Ovary (tissue), 3 donors: ENCODE measurements around the gene ATP5F1A.

ENCODE experiments used
- CTCF ChIP-seq, 3 donors: fragments of 450-650 bp in 2 of 3; fragments of 200-600 bp in 1 of 3; IDR thresholded peaks; one replicate each; pipeline versions ENCODE4 v1.5.1 to v1.8.0; 2016 to 2022; ENCODE audit warnings: antibody characterized with exemption in 3 of 3, mild to moderate bottlenecking in 1 of 3
- EP300 ChIP-seq: sonication (generic); formaldehyde crosslinking; IDR thresholded peaks from one replicate; pipeline ENCODE4 v1.6.1; 2017; ENCODE audit warnings: antibody characterized with exemption
- POLR2A ChIP-seq: fragments of 450-650 bp; IDR thresholded peaks from one replicate; pipeline ENCODE4 v1.6.1; 2017; ENCODE audit warnings: antibody characterized with exemption, mild to moderate bottlenecking, moderate library complexity
- donor health status: DM: no; HTN: no; CAD: no.

GRCh38 chr18:46098616-46098933, 479 bp upstream of the ATP5F1A start:
- TF ChIP-seq CTCF (IDR thresholded peaks at IDR 0.05) (no peak), POLR2A (no peak), EP300 (no peak)
